Measurements from ENCODE around the gene MBLAC1. TPM values are rescaled to one million over a fixed set of nuclear protein-coding genes. Genes with fewer than 3 reads are reported as not detected.
A peak's percentile ranks its signal among the peaks of the same experiment; 100 is the strongest.

MBLAC1 gene
- total and polyA plus RNA-seq, 8 donors, result 1.2 to 2.8 (median 1.7) TPM

GRCh38 chr7:100163006-100163531 lies 36.3 kb downstream of the MBLAC1 start:
- no peak overlapping the region for H3K4me3 ChIP-seq
- H3K9me3 ChIP-seq, result no peaks in the 10 kb centered on the region
- no peaks in the 10 kb centered on the region for H3K36me3 ChIP-seq
- TF ChIP-seq, protein P1, sequence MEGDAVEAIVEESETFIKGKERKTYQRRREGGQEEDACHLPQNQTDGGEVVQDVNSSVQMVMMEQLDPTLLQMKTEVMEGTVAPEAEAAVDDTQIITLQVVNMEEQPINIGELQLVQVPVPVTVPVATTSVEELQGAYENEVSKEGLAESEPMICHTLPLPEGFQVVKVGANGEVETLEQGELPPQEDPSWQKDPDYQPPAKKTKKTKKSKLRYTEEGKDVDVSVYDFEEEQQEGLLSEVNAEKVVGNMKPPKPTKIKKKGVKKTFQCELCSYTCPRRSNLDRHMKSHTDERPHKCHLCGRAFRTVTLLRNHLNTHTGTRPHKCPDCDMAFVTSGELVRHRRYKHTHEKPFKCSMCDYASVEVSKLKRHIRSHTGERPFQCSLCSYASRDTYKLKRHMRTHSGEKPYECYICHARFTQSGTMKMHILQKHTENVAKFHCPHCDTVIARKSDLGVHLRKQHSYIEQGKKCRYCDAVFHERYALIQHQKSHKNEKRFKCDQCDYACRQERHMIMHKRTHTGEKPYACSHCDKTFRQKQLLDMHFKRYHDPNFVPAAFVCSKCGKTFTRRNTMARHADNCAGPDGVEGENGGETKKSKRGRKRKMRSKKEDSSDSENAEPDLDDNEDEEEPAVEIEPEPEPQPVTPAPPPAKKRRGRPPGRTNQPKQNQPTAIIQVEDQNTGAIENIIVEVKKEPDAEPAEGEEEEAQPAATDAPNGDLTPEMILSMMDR (IDR thresholded peaks at IDR 0.05), result no peak
- peaks cover 7 to 22% of the 10 kb centered on the region in 2 donors for H3K4me1 ChIP-seq
- intact Hi-C loops (cut with DNase I), result no loop called here
- DNase-seq (no peak), ATAC-seq (no peak)
- H3K27me3 ChIP-seq, result peaks cover 0 to 23% of the 10 kb centered on the region in 2 donors
- no peak overlapping the region for H3K27ac ChIP-seq

- H3K4me1 ChIP-seq, result peaks cover 5 to 28% of the 10 kb centered on the region in 2 donors
- no peak overlapping the region for H3K27ac ChIP-seq
- intact Hi-C loops (cut with DNase I), result no loop called here
- H3K27me3 ChIP-seq, result peaks cover 0 to 31% of the 10 kb centered on the region in 2 donors
- DNase-seq (no peak), ATAC-seq (no peak)
- no peaks in the 10 kb centered on the region for H3K36me3 ChIP-seq
- H3K4me3 ChIP-seq, result no peak overlapping the region
- no peaks in the 10 kb centered on the region for H3K9me3 ChIP-seq
- TF ChIP-seq, protein P1 (IDR thresholded peaks at IDR 0.05), result no peak
Measured at GRCh38 chr7:100163871-100164270, 37.1 kb downstream of the MBLAC1 start.

DNA sequence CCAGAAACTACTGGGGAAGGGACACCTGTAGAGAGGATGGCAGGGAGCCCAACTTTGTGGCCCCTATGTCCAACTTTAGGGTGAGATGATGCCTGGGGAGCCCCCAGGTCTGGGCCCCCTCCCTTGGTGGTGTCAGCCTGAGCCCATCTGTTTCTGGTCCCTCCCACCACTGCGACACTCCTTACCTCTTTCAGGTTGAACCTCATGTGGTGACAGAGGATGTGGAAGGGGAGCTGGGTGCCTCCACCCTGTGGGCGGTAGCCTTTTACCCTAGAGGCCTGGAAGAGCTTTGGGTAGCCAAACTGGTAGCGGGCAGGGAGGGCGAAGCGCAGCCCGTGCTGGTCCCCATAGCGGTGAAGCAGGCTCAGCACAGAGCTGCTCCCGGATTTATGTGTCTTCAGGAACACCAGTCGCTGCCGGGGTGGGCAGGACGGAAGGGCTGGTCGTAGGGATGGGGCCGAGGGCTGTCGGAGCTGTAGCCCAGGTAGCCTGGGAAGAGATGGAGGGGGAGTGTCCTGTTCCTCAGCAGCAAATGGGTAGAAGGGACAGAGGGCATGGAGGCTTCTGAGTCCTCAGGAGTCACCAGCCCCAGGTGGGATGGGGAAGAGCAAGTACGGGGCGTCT lies 39.7 kb downstream of the MBLAC1 start:
- Histone ChIP-seq H3K4me3 (peak overlapping the region in 1 of 2 donors; percentile 48), H3K9me3 (no peaks in the 10 kb centered on the region), H3K4me1 (peaks cover 0 to 36% of the 10 kb centered on the region in 2 donors), H3K36me3 (no peaks in the 10 kb centered on the region), H3K27ac (no peak overlapping the region), H3K27me3 (peaks cover 5 to 56% of the 10 kb centered on the region in 2 donors)
- TF ChIP-seq, protein P1 (IDR thresholded peaks at IDR 0.05), result no peak
- ATAC-seq (no peak), DNase-seq (no peak)
- intact Hi-C loops (cut with DNase I), result no loop called here

- no peaks in the 10 kb centered on the region for H3K9me3 ChIP-seq
- peaks cover 10 to 64% of the 10 kb centered on the region in 2 donors for H3K27me3 ChIP-seq
- TF ChIP-seq, protein P1 (IDR thresholded peaks at IDR 0.05), result no peak
- no peaks in the 10 kb centered on the region for H3K36me3 ChIP-seq
- DNase-seq (no peak), ATAC-seq (peak; percentile 8)
- intact Hi-C loops (cut with DNase I), result no loop called here
- peak overlapping the region in 1 of 2 donors; percentile 48 for H3K4me3 ChIP-seq
- no peak overlapping the region for H3K27ac ChIP-seq
- peaks cover 0 to 43% of the 10 kb centered on the region in 2 donors for H3K4me1 ChIP-seq
Measured at GRCh38 chr7:100166970-100167911, 40.5 kb downstream of the MBLAC1 start.

- Histone ChIP-seq H3K4me1 (peaks cover 0 to 43% of the 10 kb centered on the region in 2 donors), H3K4me3 (peak overlapping the region; percentile 33 to 48), H3K27me3 (peaks cover 10 to 70% of the 10 kb centered on the region in 2 donors), H3K36me3 (no peaks in the 10 kb centered on the region), H3K27ac (peak overlapping the region in 1 of 2 donors; percentile 66), H3K9me3 (no peaks in the 10 kb centered on the region)
- intact Hi-C loops (cut with DNase I), result no loop called here
- ATAC-seq (peak; percentile 21), DNase-seq (peak in 1 of 4 donors; percentile 43)
- TF ChIP-seq, protein P1 (IDR thresholded peaks at IDR 0.05), result no peak
Measured at GRCh38 chr7:100167912-100168323, 41.2 kb downstream of the MBLAC1 start.

Data from left lung (tissue), 10 donors.